Stimulated activated CD4-positive, alpha-beta T cell treated with anti-CD3 and anti-CD28 coated beads, Interleukin-1b, Interleukin-23, amount 100 ng/mL, for 4 hours (primary cell): ENCODE measurements around the gene MTIF3.
"Not testable (repeated sequence)": the region's sequence is repeated elsewhere in the genome, so short reads cannot be mapped to it uniquely, and the experiment has no call there.

Source experiments
- DNase-seq, 2 donors: peaks; one replicate each; pipeline ENCODE4 v3.0.0-alpha.2; 2020; ENCODE audit warnings: low read depth in 2 of 2

MTIF3 gene

GRCh38 chr13:27415116-27415515 is 35.2 kb downstream of the MTIF3 start:
- no peak for DNase-seq

- DNase-seq: no peak
Measured at GRCh38 chr13:27411341-27411740, 39.0 kb downstream of the MTIF3 start.

- DNase-seq: no peak
Measured at GRCh38 chr13:27409013-27409412, 41.4 kb downstream of the MTIF3 start.

DNA sequence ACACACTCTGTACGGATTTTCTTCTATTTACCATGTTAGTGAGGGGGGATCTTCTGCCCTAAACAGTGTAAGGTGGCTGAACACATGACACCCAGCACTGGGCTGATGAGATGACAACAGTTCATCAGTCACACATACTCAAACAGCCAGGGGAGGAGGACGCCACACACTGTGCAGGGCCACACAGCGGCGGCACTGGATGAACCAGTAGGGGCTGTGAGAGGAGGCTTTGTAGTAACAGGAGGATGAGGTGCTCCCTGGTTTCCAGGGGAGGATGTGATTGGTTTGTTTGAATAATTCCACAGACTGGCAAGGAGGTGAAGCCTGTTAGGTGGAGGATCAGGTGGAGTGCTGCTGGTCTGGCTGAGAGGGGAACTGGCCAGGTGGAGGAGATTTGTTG is 42.3 kb downstream of the MTIF3 start:
- no peak for DNase-seq

DNA sequence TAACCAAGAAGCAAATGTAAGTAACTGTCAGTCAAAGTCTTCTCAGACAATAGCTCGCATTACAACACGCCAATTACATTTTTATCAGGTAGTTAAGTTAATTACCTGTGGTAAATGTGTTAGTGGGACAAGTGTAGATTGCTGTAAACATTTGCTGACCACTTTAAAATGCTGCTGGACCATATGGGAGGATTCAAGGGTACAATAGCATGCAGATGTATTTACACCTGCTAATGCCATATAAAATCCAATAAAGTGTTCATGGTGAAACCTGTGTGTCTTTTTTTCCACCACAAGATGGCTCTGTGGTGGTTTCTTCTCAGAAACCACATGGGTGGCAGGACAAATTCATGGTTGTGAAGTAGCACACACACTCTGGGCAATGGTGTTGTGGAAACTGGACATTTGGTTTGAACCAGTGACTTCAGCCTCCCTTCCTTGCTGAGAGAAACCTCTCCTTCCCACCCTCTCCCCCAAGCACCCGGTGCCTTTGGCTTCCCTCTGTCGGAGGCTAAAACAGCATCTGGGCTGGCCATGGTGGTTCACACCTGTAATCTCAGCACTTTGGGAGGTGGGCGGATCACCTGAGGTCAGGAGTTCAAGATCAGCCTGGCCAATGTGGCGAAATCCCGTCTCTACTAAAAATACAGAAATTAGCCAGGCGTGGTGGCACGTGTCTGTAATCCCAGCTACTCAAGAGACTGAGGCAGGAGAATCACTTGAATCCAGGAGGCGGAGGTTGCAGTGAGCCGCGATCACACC is 44.0 kb downstream of the MTIF3 start:
- DNase-seq: no peak

GRCh38 chr13:27405546-27406134 is 44.7 kb downstream of the MTIF3 start:
- no peak for DNase-seq

GRCh38 chr13:27404680-27405079 is 45.7 kb downstream of the MTIF3 start:
- no peak for DNase-seq

GRCh38 chr13:27403727-27404385 is 46.5 kb downstream of the MTIF3 start:
- no peak for DNase-seq

GRCh38 chr13:27403203-27403678 is 47.1 kb downstream of the MTIF3 start:
- DNase-seq: no peak

DNA sequence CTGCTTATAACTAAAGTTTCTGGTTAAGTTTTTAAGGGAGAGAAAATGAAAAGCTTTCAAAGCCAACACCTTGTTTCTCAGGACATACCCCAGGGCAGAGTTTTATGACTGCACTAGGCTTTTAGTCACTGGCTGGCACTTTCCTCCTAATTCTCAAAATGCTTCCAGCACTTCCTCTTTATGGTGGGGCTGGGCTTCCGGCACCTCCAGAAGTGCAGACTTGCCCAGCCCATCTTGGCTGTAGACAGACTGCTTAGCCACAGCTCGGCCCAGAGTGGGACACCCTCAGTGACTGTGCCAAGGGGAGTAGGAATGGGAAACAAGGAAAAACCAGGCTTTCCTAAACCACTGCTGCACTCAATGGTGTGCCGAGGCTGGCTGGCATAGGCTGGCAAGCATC is 49.2 kb downstream of the MTIF3 start:
- no peak for DNase-seq

DNA sequence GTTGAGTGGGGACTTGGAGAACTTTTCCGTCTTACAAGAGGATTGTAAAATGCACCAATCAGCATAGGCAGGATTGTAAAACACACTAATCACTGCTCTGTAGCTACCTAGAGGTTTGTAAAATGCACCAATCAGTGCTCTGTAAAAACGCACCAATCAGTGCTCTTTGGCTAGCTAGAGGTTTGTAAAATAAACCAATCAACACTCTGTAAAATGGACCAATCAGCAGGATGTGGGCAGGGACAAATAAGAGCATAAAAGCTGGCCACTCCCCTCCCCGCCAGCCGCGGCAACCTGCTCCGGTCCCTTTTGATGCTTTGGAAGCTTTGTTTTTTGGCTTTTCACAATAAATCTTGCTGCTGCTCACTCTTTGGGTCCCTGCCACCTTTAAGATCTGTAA is 50.0 kb downstream of the MTIF3 start:
- not testable (repeated sequence) for DNase-seq

DNA sequence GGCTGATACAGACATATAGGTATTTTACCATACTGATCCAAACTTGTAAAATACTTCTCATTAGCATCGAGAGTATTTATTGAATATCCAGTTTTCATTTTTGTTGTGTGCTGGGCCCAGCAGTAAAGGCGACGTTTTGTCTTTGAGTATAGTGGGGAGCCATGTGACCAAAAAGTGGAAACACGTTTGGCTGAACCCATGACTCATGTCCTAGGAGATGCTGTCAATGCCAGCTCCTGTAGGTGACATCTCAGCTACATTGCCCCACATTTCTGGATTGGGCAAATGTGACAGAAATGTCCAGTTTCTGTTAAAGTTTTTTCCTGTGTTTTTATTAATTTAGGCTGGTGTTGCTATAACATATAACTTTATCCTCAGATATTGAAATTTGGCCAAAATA is 52.0 kb downstream of the MTIF3 start:
- DNase-seq: no peak

- DNase-seq: no peak
Measured at GRCh38 chr13:27396252-27396846, 54.0 kb downstream of the MTIF3 start.

DNA sequence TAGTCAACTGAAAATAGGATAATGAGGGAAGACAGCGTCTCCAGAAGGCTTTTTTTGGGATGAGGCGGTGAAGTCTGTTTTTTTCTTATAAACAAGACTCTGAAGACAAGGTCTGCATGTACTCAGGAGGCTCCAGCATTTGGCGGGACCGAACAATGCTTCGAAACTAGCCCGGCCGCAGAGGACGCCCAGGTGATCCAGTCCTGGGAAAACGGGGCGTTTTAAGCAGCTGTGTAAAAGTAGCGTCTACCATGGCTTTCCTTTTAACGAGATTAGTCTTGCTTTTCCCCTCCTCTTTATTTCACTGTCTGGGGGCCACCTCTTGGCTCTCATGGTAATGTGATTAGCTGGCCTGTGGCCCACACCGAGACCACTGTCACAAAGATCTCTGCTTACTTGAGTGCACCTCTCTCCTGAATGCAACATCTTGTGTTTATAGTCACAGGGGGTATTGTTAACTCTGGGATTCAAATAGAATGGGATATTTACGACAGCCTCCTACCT is 55.3 kb downstream of the MTIF3 start:
- DNase-seq: no peak

DNA sequence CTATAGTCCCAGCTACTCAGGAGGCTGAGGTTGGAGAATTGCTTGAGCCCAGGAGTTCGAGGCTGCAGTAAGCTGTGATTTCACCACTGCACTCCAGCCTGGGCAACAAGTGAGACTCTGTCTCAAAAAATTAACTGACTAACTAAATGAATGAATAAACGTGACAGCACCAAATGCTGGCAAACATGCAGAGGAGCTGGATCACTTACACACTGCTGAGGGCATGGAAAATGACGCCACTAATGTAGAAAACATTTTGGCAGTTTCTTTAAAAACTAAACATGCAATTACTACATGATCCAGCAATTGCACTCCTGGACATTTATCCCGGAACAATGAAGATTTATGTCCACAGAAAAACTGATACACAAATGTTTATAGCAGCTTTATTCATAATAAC is 57.3 kb downstream of the MTIF3 start:
- no peak for DNase-seq

GRCh38 chr13:27391471-27391870 is 58.9 kb downstream of the MTIF3 start:
- DNase-seq: no peak

GRCh38 chr13:27389891-27390290 is 60.5 kb downstream of the MTIF3 start:
- DNase-seq: no peak

DNA sequence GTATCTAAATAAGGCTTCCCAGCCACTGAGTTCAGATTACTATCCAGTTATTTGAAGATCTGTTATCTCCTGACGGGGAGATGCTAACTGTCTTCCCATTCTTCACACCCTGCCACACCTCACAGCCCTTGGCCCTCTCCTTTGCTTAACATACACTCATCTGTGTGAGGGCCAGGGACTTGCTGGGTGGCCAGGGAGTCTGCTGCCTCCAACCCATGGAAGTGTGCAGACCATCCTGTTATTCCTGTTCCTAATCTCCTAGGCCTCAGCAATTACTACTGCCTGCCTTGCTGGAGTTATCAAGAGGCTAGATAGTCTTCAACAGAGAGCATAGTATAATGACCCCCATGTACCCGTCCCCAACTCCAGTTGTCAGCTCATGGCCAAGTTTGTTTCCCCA is 62.1 kb downstream of the MTIF3 start:
- DNase-seq: no peak
